Smooth muscle cell (in vitro differentiated cells): ENCODE measurements around the gene GSK3B. TPM values are rescaled to one million over a fixed set of nuclear protein-coding genes. Genes with fewer than 3 reads are reported as not detected.
A peak's percentile ranks its signal among the peaks of the same experiment; 100 is the strongest.
"Not testable (repeated sequence)": the region's sequence is repeated elsewhere in the genome, so short reads cannot be mapped to it uniquely, and the experiment has no call there.

Experiments
- DNase-seq: peaks from one replicate; lab custom pipeline; 2025; ENCODE audit not compliant: unreplicated experiment; lab: John Stamatoyannopoulos, UW
- H2AFZ ChIP-seq: fragments of 200-600 bp; sonication (generic); 2 replicates; pipeline ENCODE4 v1.6.0; 2016; ENCODE audit warnings: antibody characterized with exemption, low read depth, mild to moderate bottlenecking
- H3F3A ChIP-seq: fragments of 200-600 bp; sonication (generic); 2 replicates; pipeline ENCODE4 v1.6.0; 2017; ENCODE audit warnings: antibody characterized with exemption, low read depth
- H3K27ac ChIP-seq: fragments of 200-600 bp; sonication (generic); 2 replicates; pipeline ENCODE4 v1.5.1; 2016; ENCODE audit warnings: low read depth, mild to moderate bottlenecking
- H3K27me3 ChIP-seq: fragments of 200-600 bp; sonication (generic); 2 replicates; pipeline ENCODE4 v1.6.1; 2016; ENCODE audit warnings: low read depth, mild to moderate bottlenecking
- H3K36me3 ChIP-seq: fragments of 200-600 bp; sonication (generic); 2 replicates; pipeline ENCODE4 v1.5.1; 2016; ENCODE audit warnings: low read depth
- H3K4me1 ChIP-seq: fragments of 200-600 bp; sonication (generic); 2 replicates; pipeline ENCODE4 v1.5.1; 2016; ENCODE audit warnings: low read depth
- H3K4me2 ChIP-seq: fragments of 200-600 bp; sonication (generic); 2 replicates; pipeline ENCODE4 v1.6.0; 2016; ENCODE audit warnings: mild to moderate bottlenecking
- H3K4me3 ChIP-seq: fragments of 200-600 bp; sonication (generic); 2 replicates; pipeline ENCODE4 v1.5.1; 2016; ENCODE audit warnings: mild to moderate bottlenecking
- H3K79me2 ChIP-seq: fragments of 200-600 bp; sonication (generic); 2 replicates; pipeline ENCODE4 v1.6.0; 2016; ENCODE audit warnings: low read depth, mild to moderate bottlenecking
- H3K9ac ChIP-seq: fragments of 200-600 bp; sonication (generic); 2 replicates; pipeline ENCODE4 v1.6.0; 2016; ENCODE audit warnings: low read depth
- H3K9me3 ChIP-seq: fragments of 200-600 bp; sonication (generic); replicated peaks from 2 replicates; pipeline ENCODE4 v1.5.1; 2016; ENCODE audit warnings: low read depth
- H4K20me1 ChIP-seq: fragments of 200-600 bp; sonication (generic); 2 replicates; pipeline ENCODE4 v1.6.0; 2016; ENCODE audit warnings: low read depth
- WGBS: methylation state at CpG from one replicate; pipeline ENCODE4 v1.1.7; 2016; ENCODE audit warnings: low lambda C conversion rate; 5-methylcytosine and 5-hydroxymethylcytosine counted together
- polyA plus RNA-seq: library from polyadenylated mRNA; unstranded; fragments of >200 nt; fragmentation: Nextera tagmentation; extraction: Ambion mirVana; gene quantifications from 2 replicates; pipeline ENCODE4 v1.2.1, GENCODE V29; 2016
- total RNA-seq: library from RNA; depleted of rRNA; stranded (reverse); fragments of >200 nt; gene quantifications from 2 replicates; pipeline ENCODE4 v1.2.3, GENCODE V29; 2014
- TF ChIP-seq, protein P1 (sequence below): fragments of 200-600 bp; sonication (generic); IDR thresholded peaks from 2 replicates; pipeline ENCODE4 v1.5.1; 2017; ENCODE audit warnings: borderline replicate concordance, mild to moderate bottlenecking, antibody characterized with exemption; ENCODE audit not compliant: insufficient read depth, poor library complexity, severe bottlenecking

GSK3B gene
- total and polyA plus RNA-seq, 2 experiments from 2014 or later, result 27.3 to 61.8 TPM

DNA sequence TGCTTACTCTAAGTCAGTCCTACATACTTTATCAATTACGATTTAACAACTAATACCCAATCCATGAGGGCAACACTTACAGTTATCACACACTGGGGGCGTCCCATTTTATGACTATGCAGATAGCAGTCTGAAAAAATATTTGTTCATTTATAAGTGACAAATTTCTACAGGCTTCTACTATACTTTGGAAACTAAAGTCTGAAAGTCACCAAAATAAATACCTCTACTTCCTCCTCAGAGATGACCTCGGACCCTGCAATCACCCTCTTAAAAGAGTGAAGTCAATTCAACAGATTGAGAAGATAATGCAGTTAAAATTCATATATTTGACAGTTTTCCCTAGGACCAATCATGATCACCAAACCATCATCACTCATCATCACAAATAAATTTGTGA lies 76.6 kb downstream of the GSK3B start:
- no peak for DNase-seq
- WGBS, result 82% methylated on average over 3 of the region's 3 CpGs
- Histone ChIP-seq H3K36me3 (no peaks in the 10 kb centered on the region), H3K27ac (no peak overlapping the region), H4K20me1 (peaks cover 100% of the 10 kb centered on the region), H3K79me2 (peaks cover 99% of the 10 kb centered on the region), H3K4me3 (no peak overlapping the region), H3F3A (no peaks in the 10 kb centered on the region), H3K9ac (no peak overlapping the region), H3K4me2 (no peak overlapping the region), H3K9me3 (no peaks in the 10 kb centered on the region), H3K27me3 (no peaks in the 10 kb centered on the region), H2AFZ (no peak overlapping the region), H3K4me1 (peaks cover 7% of the 10 kb centered on the region)
- TF ChIP-seq, protein P1, sequence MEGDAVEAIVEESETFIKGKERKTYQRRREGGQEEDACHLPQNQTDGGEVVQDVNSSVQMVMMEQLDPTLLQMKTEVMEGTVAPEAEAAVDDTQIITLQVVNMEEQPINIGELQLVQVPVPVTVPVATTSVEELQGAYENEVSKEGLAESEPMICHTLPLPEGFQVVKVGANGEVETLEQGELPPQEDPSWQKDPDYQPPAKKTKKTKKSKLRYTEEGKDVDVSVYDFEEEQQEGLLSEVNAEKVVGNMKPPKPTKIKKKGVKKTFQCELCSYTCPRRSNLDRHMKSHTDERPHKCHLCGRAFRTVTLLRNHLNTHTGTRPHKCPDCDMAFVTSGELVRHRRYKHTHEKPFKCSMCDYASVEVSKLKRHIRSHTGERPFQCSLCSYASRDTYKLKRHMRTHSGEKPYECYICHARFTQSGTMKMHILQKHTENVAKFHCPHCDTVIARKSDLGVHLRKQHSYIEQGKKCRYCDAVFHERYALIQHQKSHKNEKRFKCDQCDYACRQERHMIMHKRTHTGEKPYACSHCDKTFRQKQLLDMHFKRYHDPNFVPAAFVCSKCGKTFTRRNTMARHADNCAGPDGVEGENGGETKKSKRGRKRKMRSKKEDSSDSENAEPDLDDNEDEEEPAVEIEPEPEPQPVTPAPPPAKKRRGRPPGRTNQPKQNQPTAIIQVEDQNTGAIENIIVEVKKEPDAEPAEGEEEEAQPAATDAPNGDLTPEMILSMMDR, result no peak

GRCh38 chr3:120013481-120013880 lies 80.8 kb downstream of the GSK3B start:
- peak overlapping the region; percentile 31 for H3K27ac ChIP-seq
- no peak overlapping the region for H3K4me3 ChIP-seq
- H3K4me1 ChIP-seq, result peaks cover 7% of the 10 kb centered on the region
- H3K79me2 ChIP-seq, result peaks cover 100% of the 10 kb centered on the region
- H3K9ac ChIP-seq, result no peak overlapping the region
- H3K27me3 ChIP-seq, result no peaks in the 10 kb centered on the region
- H3F3A ChIP-seq, result no peaks in the 10 kb centered on the region
- H3K4me2 ChIP-seq, result no peak overlapping the region
- DNase-seq, result no peak
- WGBS, result 58% methylated on average over 3 of the region's 3 CpGs
- H3K9me3 ChIP-seq, result no peaks in the 10 kb centered on the region
- TF ChIP-seq, protein P1, result no peak
- no peaks in the 10 kb centered on the region for H3K36me3 ChIP-seq
- H4K20me1 ChIP-seq, result peaks cover 100% of the 10 kb centered on the region
- H2AFZ ChIP-seq, result no peak overlapping the region

- not testable (repeated sequence) for H3K27me3 ChIP-seq, H3K27ac ChIP-seq, H3F3A ChIP-seq, H3K9ac ChIP-seq, H3K4me3 ChIP-seq, H3K36me3 ChIP-seq, H2AFZ ChIP-seq, H3K9me3 ChIP-seq, H3K4me2 ChIP-seq, DNase-seq
- Histone ChIP-seq H4K20me1 (peaks cover 99% of the 10 kb centered on the region), H3K4me1 (peaks cover 13% of the 10 kb centered on the region), H3K79me2 (peaks cover 99% of the 10 kb centered on the region)
- WGBS, result 98% methylated on average over 3 of the region's 3 CpGs
Measured at GRCh38 chr3:120005741-120006140, 88.5 kb downstream of the GSK3B start.

DNA sequence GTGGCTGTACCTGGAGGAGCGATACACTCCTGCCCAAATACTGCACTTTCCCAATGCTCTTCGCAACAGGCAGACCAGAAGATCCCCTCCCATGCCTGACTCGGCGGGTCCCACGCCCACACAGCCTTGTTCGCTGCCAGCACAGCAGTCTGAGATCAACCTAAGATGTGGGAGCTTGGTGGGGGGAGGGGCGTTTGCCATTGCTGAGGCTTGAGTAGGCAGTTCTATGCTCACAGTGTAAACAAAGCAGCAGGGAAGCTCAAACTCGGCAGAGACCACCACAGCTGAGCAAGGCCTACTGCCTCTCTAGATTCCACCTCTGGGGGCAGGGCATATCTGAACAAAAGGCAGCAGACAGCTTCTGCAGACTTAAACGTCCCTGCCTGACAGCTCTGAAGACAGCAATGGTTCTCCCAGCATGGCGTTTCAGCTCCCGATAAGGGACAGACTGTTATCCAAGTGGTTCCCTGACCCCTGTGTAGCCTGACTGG lies 90.2 kb downstream of the GSK3B start:
- peaks cover 96% of the 10 kb centered on the region for H4K20me1 ChIP-seq
- DNase-seq, result not testable (repeated sequence)
- peak overlapping the region; percentile 71 for H3K4me2 ChIP-seq

DNA sequence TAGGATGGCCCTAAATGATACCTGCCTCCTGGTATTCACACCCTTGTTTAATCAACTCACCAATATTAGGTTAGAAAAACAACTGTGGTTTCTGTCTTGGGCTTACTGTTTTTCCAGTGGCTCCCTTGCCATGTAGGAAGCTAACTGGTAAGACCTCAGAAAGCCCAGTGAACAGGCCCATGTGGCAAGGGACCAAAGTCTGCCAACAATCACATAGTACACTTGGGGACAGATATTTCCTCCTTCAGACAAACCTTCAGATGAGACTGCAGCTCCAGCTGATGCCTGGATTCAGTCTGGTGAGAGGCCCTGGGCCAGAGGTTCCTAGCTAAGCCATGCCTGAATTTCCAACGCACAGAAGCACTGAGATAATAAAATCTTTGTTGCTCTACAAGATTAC lies 96.1 kb downstream of the GSK3B start:
- 93% methylated on average over 1 of the region's 1 CpG for WGBS
- peaks cover 3% of the 10 kb centered on the region for H3K36me3 ChIP-seq
- H3K79me2 ChIP-seq, result peaks cover 96% of the 10 kb centered on the region
- H3K4me1 ChIP-seq, result no peaks in the 10 kb centered on the region
- H3K4me2 ChIP-seq, result no peak overlapping the region
- no peak overlapping the region for H3K9ac ChIP-seq
- no peaks in the 10 kb centered on the region for H3K9me3 ChIP-seq
- peaks cover 90% of the 10 kb centered on the region for H4K20me1 ChIP-seq
- H2AFZ ChIP-seq, result no peak overlapping the region
- no peaks in the 10 kb centered on the region for H3F3A ChIP-seq
- H3K27ac ChIP-seq, result no peak overlapping the region
- H3K27me3 ChIP-seq, result no peaks in the 10 kb centered on the region
- TF ChIP-seq, protein P1, result no peak
- no peak overlapping the region for H3K4me3 ChIP-seq
- DNase-seq, result no peak

More for the DNA sequence above, 90.2 kb downstream of the GSK3B start:
- not testable (repeated sequence) for H3K4me3 ChIP-seq, H3K27me3 ChIP-seq, H3F3A ChIP-seq, H3K9ac ChIP-seq, H3K36me3 ChIP-seq, H3K9me3 ChIP-seq, H2AFZ ChIP-seq
- peaks cover 97% of the 10 kb centered on the region for H3K79me2 ChIP-seq
- 45% methylated on average over 11 of the region's 11 CpGs for WGBS
- peak overlapping the region; percentile 27 for H3K27ac ChIP-seq
- H3K4me1 ChIP-seq, result peaks cover 13% of the 10 kb centered on the region
